Left lobe of liver (tissue), 2 donors: Measurements from ENCODE around the gene PSME1. TPM values are rescaled to one million over a fixed set of nuclear protein-coding genes. Genes with fewer than 3 reads are reported as not detected.
A peak's percentile ranks its signal among the peaks of the same experiment; 100 is the strongest.

Experiments
- ATAC-seq: fragments of 200-7000 bp; cut with Tn5 transposase; one replicate; pipeline ENCODE4 v1.9.1; 2020; ENCODE audit warnings: mild to moderate bottlenecking, moderate library complexity
- DNase-seq: peaks from one replicate; pipeline ENCODE4 v3.0.0-alpha.2; 2020; ENCODE audit warnings: low spot score
- total RNA-seq: library from RNA; stranded (reverse); gene quantifications from one replicate; pipeline ENCODE4 v1.2.1, GENCODE V29; 2021
- donor health status: DM: no; HTN: no; CAD: no; lungs with moderate emphysema.
- donor health status: DM: no; HTN: yes; CAD: no.

Gene PSME1
- total RNA-seq, 1 donor from 2014 or later: 98.1 TPM

GRCh38 chr14:24145690-24146452 is 9.9 kb downstream of the PSME1 start:
- DNase-seq (no peak), ATAC-seq (no peak)

- ATAC-seq (peak; percentile 83), DNase-seq (peak; percentile 99)
Observed at GRCh38 chr14:24146453-24146977, 10.5 kb downstream of the PSME1 start, which contains the start of gene PSME2. TSS of gene PSME2 (minus strand) at chr14:24146610. CDS start at chr14:24146581, 29 bp downstream.

DNA sequence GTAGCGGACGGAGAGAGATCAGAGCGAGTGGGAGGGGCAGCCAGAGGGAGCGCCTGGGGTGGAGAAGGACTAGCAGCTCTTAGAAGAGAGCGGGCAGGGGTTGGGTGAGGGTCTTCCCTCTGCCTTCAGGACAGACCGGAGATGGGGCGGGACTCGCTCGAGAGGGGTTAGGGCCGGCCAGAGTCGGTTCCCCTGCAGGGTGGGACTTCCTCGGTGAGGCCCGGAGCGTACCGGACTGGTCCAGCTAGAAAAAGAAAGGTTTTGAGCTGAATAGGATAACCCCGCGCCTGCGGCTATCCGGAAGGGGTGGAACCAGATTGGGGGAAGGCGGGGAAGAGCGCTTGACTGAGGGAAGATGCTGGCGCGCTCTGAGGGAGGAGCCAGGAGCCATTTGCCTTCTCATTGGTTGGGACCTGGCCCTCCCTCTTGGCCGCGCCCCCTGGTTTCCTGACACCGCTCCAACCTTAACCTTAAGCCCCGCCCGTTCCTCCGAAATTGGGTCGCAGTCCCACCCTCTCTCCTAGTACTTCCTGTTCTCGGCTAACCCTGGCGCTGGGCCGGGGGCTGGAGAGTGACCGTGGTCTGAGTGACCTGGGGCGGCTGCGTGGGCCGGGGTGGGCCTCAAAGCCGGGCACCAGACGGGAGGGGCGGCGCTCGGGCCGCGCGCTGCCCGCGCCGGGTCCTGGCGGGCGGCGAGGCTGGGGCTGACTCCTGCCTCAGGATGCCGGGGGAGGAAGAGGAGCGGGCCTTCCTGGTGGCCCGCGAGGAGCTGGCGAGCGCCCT is 11.2 kb downstream of the PSME1 start, which contains the start of gene RNF31:
Gene RNF31, plus strand, starts transcription at position 521 of the 783 bp plus-strand sequence. Its CDS starts 201 bp downstream, at position 722.
- DNase-seq (peak; percentile 98), ATAC-seq (peak; percentile 87)

DNA sequence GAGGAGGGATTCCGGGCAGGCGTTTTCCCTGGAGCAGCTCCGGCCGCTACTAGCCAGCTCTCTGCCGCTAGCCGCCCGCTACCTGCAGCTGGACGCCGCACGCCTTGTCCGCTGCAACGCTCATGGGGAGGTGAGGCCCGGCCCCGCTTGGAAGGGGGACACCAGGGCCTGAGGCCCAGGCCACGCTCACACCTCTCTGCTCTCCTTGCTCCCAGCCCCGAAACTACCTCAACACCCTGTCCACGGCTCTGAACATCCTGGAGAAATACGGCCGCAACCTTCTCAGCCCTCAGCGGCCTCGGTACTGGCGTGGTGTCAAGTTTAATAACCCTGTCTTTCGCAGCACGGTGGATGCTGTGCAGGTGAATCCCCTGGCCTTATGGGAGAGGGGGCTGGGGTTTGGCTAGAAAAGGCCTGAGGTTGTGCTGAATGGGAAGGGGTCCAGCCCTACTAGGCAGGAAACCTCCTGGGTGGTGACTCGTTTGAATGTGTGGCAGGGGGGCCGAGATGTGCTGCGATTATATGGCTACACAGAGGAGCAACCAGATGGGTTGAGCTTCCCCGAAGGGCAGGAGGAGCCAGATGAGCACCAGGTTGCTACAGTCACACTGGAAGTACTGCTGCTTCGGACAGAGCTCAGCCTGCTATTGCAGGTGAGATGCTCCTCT is 11.9 kb downstream of the PSME1 start:
- ATAC-seq: peak; percentile 0
- DNase-seq: no peak

DNA sequence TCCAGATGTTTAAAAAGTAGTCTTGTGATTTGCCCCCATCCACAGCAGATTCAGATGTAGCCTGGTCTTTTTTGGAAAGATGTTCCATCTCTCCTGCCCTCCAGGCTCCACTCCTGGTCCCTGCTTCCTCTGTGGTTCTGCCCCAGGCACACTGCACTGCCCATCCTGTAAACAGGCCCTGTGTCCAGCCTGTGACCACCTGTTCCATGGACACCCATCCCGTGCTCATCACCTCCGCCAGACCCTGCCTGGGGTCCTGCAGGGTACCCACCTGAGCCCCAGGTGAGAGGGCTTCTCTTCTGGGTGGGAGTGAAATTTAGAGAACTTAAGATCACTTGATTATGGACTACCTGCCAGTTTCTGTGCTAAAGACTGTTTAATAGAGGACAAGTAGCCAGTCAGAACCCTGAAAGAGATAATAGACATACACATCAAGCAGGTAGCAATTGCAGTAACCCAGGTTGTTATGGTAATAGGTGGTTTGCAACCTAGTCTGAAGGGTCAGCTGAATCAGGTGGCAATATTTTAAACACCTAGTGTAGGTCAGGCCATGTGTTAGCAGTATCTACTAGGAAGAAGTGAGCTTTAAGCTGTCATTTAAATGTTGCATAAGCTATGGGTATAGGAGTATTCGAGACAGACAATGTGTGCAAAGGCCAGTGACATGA is 13.4 kb downstream of the PSME1 start:
- no peak for ATAC-seq
- DNase-seq: no peak

GRCh38 chr14:24150061-24150460 is 14.1 kb downstream of the PSME1 start:
- ATAC-seq: no peak
- no peak for DNase-seq

DNA sequence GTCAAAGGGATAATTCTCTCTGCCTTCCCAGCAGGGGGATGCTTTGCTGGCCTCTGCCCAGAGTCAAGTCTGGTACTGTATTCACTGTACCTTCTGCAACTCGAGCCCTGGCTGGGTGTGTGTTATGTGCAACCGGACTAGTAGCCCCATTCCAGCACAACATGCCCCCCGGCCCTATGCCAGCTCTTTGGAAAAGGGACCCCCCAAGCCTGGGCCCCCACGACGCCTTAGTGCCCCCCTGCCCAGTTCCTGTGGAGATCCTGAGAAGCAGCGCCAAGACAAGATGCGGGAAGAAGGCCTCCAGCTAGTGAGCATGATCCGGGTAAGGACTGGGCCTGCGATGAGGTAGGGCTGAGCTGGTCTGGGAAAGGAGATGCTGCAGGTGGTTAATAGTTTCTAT is 14.6 kb downstream of the PSME1 start:
- ATAC-seq (no peak), DNase-seq (no peak)

DNA sequence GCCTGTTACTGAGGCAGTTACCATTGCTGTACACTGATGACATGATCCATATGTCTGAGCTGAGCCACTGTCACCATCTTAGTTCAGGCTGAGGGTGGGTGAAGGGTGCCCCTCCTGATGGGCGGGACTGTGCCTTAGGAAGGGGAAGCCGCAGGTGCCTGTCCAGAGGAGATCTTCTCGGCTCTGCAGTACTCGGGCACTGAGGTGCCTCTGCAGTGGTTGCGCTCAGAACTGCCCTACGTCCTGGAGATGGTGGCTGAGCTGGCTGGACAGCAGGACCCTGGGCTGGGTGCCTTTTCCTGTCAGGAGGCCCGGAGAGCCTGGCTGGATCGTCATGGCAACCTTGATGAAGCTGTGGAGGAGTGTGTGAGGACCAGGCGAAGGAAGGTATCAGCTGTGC is 15.0 kb downstream of the PSME1 start:
- DNase-seq (no peak), ATAC-seq (no peak)

DNA sequence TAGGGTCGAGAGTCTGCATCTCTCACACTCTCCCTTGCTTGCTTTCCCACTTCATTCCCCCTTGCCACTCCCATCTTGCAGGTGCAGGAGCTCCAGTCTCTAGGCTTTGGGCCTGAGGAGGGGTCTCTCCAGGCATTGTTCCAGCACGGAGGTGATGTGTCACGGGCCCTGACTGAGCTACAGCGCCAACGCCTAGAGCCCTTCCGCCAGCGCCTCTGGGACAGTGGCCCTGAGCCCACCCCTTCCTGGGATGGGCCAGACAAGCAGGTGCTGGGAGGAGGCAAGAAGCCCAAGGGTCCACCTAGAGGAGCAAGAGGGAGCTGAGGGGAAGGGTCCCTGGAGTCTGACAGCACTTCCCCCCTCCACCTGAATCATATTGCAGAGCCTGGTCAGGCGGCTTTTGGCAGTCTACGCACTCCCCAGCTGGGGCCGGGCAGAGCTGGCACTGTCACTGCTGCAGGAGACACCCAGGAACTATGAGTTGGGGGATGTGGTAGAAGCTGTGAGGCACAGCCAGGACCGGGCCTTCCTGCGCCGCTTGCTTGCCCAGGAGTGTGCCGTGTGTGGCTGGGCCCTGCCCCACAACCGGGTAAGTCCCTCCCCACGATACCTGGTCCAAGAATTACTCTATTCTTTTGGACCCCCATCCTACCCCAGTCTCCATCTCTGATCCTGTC is 15.5 kb downstream of the PSME1 start:
- ATAC-seq (no peak), DNase-seq (no peak)

GRCh38 chr14:24155100-24155499 is 19.1 kb downstream of the PSME1 start:
- no peak for ATAC-seq
- DNase-seq: no peak

GRCh38 chr14:24156840-24157239 is 20.8 kb downstream of the PSME1 start:
- ATAC-seq: no peak
- no peak for DNase-seq

DNA sequence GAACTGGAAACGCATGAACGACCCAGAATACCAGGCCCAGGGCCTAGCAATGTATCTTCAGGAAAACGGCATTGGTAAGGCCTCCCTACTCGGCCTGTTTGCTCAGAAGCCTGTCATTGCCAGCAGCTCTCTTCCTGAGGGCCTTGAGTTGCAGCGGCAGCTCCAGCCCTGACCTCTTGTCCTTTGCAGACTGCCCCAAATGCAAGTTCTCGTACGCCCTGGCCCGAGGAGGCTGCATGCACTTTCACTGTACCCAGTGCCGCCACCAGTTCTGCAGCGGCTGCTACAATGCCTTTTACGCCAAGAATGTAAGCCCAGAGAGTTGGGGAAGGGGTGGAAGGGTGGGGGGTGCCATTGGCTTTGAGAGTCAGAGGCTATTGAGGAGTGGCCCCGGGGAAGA is 21.3 kb downstream of the PSME1 start:
- ATAC-seq: no peak
- DNase-seq: no peak

DNA sequence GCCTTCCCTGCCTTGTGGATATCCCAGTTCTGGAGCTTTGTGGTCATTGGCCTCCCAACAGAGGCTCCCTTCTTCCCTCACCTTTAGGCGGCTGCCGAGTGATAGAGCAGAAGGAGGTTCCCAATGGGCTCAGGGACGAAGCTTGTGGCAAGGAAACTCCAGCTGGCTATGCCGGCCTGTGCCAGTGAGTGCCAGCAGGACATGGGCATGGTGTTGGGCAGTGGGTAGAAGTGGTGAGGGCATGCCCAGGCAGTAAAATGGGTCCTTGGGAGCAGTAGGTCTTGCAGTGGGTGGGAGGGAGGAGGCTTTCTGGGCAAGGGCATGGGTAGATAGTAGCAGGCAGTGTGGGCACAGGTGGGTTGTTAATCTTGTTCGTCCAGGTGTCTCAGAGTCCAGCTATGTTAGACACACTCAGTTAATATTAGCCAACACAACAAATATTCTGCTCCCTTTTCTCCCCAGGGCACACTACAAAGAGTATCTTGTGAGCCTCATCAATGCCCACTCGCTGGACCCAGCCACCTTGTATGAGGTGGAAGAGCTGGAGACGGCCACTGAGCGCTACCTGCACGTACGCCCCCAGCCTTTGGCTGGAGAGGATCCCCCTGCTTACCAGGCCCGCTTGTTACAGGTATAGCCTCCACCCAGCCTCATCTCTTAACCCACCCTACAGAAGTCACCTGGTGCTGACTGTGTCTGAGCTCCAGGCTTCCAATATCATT is 23.9 kb downstream of the PSME1 start:
- DNase-seq (no peak), ATAC-seq (no peak)

- DNase-seq (no peak), ATAC-seq (no peak)
Observed at GRCh38 chr14:24160499-24160849, 24.5 kb downstream of the PSME1 start.

- DNase-seq (peak; percentile 98), ATAC-seq (peak; percentile 90)
Observed at GRCh38 chr14:24160850-24161804, 25.1 kb downstream of the PSME1 start, which contains the start of gene IRF9. TSS of gene IRF9 (plus strand) at chr14:24161265. CDS start at chr14:24162145, 880 bp downstream.

- DNase-seq (no peak), ATAC-seq (no peak)
Observed at GRCh38 chr14:24162093-24162492, 26.1 kb downstream of the PSME1 start.

DNA sequence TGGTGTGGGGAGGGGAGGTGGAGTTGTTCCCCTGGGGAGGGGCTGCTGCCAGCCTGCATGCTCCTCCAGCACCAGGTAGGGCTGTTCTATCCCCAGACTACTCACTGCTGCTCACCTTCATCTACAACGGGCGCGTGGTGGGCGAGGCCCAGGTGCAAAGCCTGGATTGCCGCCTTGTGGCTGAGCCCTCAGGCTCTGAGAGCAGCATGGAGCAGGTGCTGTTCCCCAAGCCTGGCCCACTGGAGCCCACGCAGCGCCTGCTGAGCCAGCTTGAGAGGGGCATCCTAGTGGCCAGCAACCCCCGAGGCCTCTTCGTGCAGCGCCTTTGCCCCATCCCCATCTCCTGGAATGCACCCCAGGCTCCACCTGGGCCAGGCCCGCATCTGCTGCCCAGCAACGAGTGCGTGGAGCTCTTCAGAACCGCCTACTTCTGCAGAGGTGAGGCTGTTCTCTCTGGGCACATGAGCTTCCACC is 28.6 kb downstream of the PSME1 start:
- DNase-seq (no peak), ATAC-seq (no peak)

GRCh38 chr14:24165785-24166184 is 29.8 kb downstream of the PSME1 start:
- DNase-seq: no peak

More at GRCh38 chr14:24165785-24166184, 29.8 kb downstream of the PSME1 start:
- ATAC-seq: no peak
